K562 (cell line): ENCODE data around the gene TRIM37. TPM values are rescaled to one million over a fixed set of nuclear protein-coding genes. Genes with fewer than 3 reads are reported as not detected.

ENCODE experiments used
- ETV6 ChIP-seq, 3 experiments: fragments of 150-350 bp in 1 of 3; sonication (generic) in 1 of 3; formaldehyde crosslinking in 1 of 3; IDR thresholded peaks; 2 replicates each; pipeline versions ENCODE4 v1.6.1 to v1.8.0; 2014 to 2022; ENCODE audit warnings: borderline replicate concordance in 2 of 3, low read depth in 2 of 3, antibody characterized with exemption in 1 of 3, low read length in 1 of 3, mild to moderate bottlenecking in 1 of 3, missing genetic modification reagents in 1 of 3
- FIP1L1 ChIP-seq: fragments of 200-400 bp; formaldehyde crosslinking; IDR thresholded peaks from 2 replicates; pipeline ENCODE4 v1.6.1; 2018; ENCODE audit warnings: mild to moderate bottlenecking, low read depth, low read length; ENCODE audit not compliant: poor library complexity, severe bottlenecking
- HLTF ChIP-seq: fragments of 450-650 bp; IDR thresholded peaks from 2 replicates; pipeline ENCODE4 v1.6.1; 2016
- KDM5B ChIP-seq: fragments of 200-600 bp; sonication (generic); IDR thresholded peaks from 2 replicates; pipeline ENCODE4 v1.6.1; 2012; ENCODE audit warnings: low read depth, mild to moderate bottlenecking, moderate library complexity, low read length, control low read depth, inconsistent platforms; ENCODE audit not compliant: insufficient replicate concordance
- LARP7 ChIP-seq: fragments of 450-650 bp; IDR thresholded peaks from 2 replicates; pipeline ENCODE4 v1.6.1; 2016
- NFE2 ChIP-seq: IDR thresholded peaks from 2 replicates; pipeline ENCODE4 v1.6.1; 2014; ENCODE audit warnings: antibody characterized with exemption, low read depth
- RBM25 ChIP-seq: fragments of 200-400 bp; formaldehyde crosslinking; IDR thresholded peaks from 2 replicates; pipeline ENCODE4 v1.6.1; 2018; ENCODE audit warnings: low read length, low read depth, moderate library complexity; ENCODE audit not compliant: severe bottlenecking
- SOX6 ChIP-seq: fragments of 450-650 bp; IDR thresholded peaks from 2 replicates; pipeline ENCODE4 v1.6.1; 2014; ENCODE audit warnings: mild to moderate bottlenecking
- TCF7L2 ChIP-seq: fragments of 150-350 bp; IDR thresholded peaks from 2 replicates; pipeline ENCODE4 v1.6.1; 2016; ENCODE audit warnings: low read depth, mild to moderate bottlenecking, low read length, moderate library complexity
- TSC22D4 ChIP-seq: fragments of 450-650 bp; IDR thresholded peaks from 2 replicates; pipeline ENCODE4 v1.6.1; 2016; ENCODE audit warnings: missing genetic modification characterization, missing biosample characterization, control low read depth
- ZC3H11A ChIP-seq: IDR thresholded peaks from 2 replicates; pipeline ENCODE4 v1.6.1; 2012; ENCODE audit warnings: low read depth, low read length, improper control_type of control experiment
- polyA plus RNA-seq, 8 experiments: library from polyadenylated mRNA; depleted of rRNA in 4 of 8; stranded (reverse) in 5 of 8; unstranded in 3 of 8; fragments of >200 nt; fragmentation: Nextera tagmentation in 2 of 8; fragmentation: Illumina TruSeq in 1 of 8; extraction: Ambion mirVana in 2 of 8; extraction: Trizol in 1 of 8; gene quantifications; 2 replicates each; pipeline versions ENCODE4 v1.2.1 to v1.2.3, GENCODE V29; 2011 to 2014; ENCODE audit warnings: inconsistent platforms in 1 of 8, missing spikeins in 1 of 8
- total RNA-seq, 7 experiments: library from RNA; depleted of rRNA in 6 of 7; stranded (reverse); fragments of >200 nt in 6 of 7; fragmentation: Illumina TruSeq in 2 of 7; extraction: Trizol in 2 of 7; gene quantifications; 2 replicates each; pipeline versions ENCODE4 v1.2.1 to v1.2.3, GENCODE V29; 2011 to 2021; ENCODE audit warnings: low replicate concordance in 1 of 7
- TF ChIP-seq, protein P1 (sequence below): fragments of 200-800 bp; sonication (Bioruptor generic); IDR thresholded peaks from 2 replicates; pipeline ENCODE4 v1.6.1; 2017; ENCODE audit warnings: missing genetic modification characterization, missing compliant biosample characterization
- TF ChIP-seq, protein P2 (sequence below), 3 experiments: fragments of 200-800 bp in 1 of 3; fragments of 250-450 bp in 1 of 3; fragments of 450-650 bp in 1 of 3; sonication (Bioruptor Pico) in 1 of 3; sonication (Bioruptor generic) in 1 of 3; formaldehyde crosslinking in 1 of 3; IDR thresholded peaks; 2 replicates each; pipeline versions ENCODE4 v1.6.1 to v1.8.0; 2016 to 2022; ENCODE audit warnings: mild to moderate bottlenecking in 2 of 3, missing genetic modification characterization in 2 of 3, missing compliant biosample characterization in 1 of 3, moderate library complexity in 1 of 3
- TF ChIP-seq, protein P3 (sequence below): sonication (generic); formaldehyde crosslinking; IDR thresholded peaks from 2 replicates; pipeline ENCODE4 v1.8.1; 2023; ENCODE audit warnings: mild to moderate bottlenecking, missing genetic modification reagents
- TF ChIP-seq, protein P4 (sequence below): fragments of 450-650 bp; conservative IDR thresholded peaks from 2 replicates; pipeline ENCODE4 v1.6.1; 2016; ENCODE audit warnings: missing genetic modification characterization, low read depth, mild to moderate bottlenecking, missing compliant biosample characterization, moderate library complexity

The TRIM37 gene
- total and polyA plus RNA-seq, 9 of the 15 experiments (the other 6 are each of a cell fraction or from before 2014, with no cell fraction given) = 4.5 to 31.4 (median 23.8) TPM

DNA sequence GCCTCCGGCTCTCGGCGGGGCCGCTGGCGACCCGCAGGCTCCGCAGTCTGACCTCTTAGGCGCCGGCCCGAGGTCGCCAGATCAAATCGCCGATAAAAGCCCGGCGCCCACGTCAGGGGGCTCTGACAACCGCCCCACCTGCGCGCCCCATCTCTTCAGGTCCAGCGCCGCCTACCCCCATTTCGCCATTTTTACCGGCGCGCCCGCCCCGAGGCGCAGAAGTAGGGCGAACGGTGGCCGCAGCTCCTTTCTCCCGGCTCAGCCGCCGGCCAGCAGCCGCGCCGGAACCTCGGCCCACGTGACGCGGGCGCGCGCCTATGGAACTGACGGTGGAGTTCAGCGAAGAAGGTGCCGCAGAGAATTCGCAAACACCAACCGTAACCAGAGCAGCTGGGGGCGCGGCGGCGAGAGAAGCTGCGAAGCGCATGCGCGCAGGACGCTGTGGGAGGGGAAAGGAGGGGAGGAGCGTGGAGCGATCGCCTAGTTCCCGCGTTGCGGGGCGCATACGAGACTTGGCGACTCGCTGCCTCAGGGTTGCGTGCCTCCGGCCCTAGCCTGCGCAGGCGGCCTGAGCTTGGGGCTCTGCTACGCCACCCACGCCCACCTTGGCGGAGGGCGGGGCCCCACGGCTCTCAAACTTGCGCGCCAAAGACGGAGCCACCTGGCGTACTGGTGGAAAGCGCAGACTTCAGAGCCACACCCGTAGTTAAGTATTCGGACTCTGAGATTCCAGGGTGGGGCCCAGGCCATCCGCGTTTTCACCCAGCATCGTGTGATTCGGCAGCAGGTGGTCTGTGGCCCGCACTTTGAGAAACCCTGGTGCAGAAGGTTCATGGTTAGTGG, at the start of gene TRIM37 (continued):
- TF ChIP-seq, protein P1, sequence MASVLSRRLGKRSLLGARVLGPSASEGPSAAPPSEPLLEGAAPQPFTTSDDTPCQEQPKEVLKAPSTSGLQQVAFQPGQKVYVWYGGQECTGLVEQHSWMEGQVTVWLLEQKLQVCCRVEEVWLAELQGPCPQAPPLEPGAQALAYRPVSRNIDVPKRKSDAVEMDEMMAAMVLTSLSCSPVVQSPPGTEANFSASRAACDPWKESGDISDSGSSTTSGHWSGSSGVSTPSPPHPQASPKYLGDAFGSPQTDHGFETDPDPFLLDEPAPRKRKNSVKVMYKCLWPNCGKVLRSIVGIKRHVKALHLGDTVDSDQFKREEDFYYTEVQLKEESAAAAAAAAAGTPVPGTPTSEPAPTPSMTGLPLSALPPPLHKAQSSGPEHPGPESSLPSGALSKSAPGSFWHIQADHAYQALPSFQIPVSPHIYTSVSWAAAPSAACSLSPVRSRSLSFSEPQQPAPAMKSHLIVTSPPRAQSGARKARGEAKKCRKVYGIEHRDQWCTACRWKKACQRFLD (CRISPR knock-in tag) = peak; percentile 31; the same call in 1 of the 2 replicates
- TF ChIP-seq TCF7L2 (no peak), NFE2 (peak; percentile 3; the same call in 1 of the 2 replicates), ETV6 (IDR thresholded peaks at IDR 0.05; ENCODE audit: borderline replicate concordance in 1 of 2, low read depth in 2 of 2, low read length in 1 of 2) (no peak), ETV6 (CRISPR knock-in tag; IDR thresholded peaks at IDR 0.05; ENCODE audit: borderline replicate concordance) (peak; percentile 85; the same call in 1 of the 2 replicates), HLTF (no peak), RBM25 (peak; percentile 46), LARP7 (no peak), KDM5B (peak; percentile 80), ZC3H11A (no peak), FIP1L1 (peak; percentile 94), SOX6 (peak; percentile 40; the same call in 1 of the 2 replicates), TSC22D4 (tag) (no peak)
- TF ChIP-seq, protein P2, sequence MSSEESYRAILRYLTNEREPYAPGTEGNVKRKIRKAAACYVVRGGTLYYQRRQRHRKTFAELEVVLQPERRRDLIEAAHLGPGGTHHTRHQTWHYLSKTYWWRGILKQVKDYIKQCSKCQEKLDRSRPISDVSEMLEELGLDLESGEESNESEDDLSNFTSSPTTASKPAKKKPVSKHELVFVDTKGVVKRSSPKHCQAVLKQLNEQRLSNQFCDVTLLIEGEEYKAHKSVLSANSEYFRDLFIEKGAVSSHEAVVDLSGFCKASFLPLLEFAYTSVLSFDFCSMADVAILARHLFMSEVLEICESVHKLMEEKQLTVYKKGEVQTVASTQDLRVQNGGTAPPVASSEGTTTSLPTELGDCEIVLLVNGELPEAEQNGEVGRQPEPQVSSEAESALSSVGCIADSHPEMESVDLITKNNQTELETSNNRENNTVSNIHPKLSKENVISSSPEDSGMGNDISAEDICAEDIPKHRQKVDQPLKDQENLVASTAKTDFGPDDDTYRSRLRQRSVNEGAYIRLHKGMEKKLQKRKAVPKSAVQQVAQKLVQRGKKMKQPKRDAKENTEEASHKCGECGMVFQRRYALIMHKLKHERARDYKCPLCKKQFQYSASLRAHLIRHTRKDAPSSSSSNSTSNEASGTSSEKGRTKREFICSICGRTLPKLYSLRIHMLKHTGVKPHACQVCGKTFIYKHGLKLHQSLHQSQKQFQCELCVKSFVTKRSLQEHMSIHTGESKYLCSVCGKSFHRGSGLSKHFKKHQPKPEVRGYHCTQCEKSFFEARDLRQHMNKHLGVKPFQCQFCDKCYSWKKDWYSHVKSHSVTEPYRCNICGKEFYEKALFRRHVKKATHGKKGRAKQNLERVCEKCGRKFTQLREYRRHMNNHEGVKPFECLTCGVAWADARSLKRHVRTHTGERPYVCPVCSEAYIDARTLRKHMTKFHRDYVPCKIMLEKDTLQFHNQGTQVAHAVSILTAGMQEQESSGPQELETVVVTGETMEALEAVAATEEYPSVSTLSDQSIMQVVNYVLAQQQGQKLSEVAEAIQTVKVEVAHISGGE (CRISPR knock-in tag; IDR thresholded peaks at IDR 0.05) = peak in 2 of 3 experiments; percentile 79 to 94; a peak in 4 of 6 replicates
- TF ChIP-seq, protein P3, sequence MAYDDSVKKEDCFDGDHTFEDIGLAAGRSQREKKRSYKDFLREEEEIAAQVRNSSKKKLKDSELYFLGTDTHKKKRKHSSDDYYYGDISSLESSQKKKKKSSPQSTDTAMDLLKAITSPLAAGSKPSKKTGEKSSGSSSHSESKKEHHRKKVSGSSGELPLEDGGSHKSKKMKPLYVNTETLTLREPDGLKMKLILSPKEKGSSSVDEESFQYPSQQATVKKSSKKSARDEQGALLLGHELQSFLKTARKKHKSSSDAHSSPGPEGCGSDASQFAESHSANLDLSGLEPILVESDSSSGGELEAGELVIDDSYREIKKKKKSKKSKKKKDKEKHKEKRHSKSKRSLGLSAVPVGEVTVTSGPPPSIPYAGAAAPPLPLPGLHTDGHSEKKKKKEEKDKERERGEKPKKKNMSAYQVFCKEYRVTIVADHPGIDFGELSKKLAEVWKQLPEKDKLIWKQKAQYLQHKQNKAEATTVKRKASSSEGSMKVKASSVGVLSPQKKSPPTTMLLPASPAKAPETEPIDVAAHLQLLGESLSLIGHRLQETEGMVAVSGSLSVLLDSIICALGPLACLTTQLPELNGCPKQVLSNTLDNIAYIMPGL (CRISPR knock-in tag) = 0 out of 2 replicates have a peak, but pooled peaks have one; percentile 52
- TF ChIP-seq, protein P4, sequence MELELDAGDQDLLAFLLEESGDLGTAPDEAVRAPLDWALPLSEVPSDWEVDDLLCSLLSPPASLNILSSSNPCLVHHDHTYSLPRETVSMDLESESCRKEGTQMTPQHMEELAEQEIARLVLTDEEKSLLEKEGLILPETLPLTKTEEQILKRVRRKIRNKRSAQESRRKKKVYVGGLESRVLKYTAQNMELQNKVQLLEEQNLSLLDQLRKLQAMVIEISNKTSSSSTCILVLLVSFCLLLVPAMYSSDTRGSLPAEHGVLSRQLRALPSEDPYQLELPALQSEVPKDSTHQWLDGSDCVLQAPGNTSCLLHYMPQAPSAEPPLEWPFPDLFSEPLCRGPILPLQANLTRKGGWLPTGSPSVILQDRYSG (tag) = no peak
